DOHH2 (cell line): Measurements from ENCODE around the gene DCLK3.

Source experiments
- CTCF ChIP-seq: fragments of 200-600 bp; sonication (generic); IDR thresholded peaks from one replicate; pipeline ENCODE4 v1.5.1; 2014; ENCODE audit warnings: antibody characterized with exemption, mild to moderate bottlenecking, low read depth, low read length; ENCODE audit not compliant: poor library complexity, severe bottlenecking
- EZH2phosphoT487 ChIP-seq: fragments of 200-600 bp; sonication (generic); IDR thresholded peaks from 2 replicates; pipeline ENCODE4 v1.6.1; 2017; ENCODE audit warnings: borderline replicate concordance, mild to moderate bottlenecking, antibody characterized with exemption, low read length, moderate library complexity, mixed read lengths

DNA sequence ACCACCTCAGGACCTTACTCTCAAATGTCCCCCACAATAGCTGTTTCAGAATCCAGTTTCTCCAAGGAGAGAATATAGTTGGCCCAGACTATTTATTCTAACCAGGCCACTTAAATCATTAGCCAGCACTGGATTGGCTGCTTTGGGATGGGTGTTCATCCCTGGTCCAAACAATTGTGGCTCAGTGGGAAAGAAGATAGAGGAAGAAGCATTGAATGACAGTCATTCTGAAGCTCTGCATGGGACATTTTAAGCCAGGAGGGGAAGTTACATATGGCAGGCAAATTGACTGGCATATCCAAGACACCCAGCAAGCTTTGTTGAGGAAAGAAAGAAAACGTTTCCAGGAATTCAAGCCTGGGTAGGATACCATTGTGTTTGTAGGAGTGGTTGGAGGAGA is 5.6 kb upstream of the DCLK3 start:
- TF ChIP-seq CTCF (no peak), EZH2phosphoT487 (no peak)
